Measurements from ENCODE around the gene OR10H3.
"Not testable (repeated sequence)": the region's sequence is repeated elsewhere in the genome, so short reads cannot be mapped to it uniquely, and the experiment has no call there.

Gene OR10H3

GRCh38 chr19:15740785-15741184 lies 3.0 kb downstream of the OR10H3 start:
- ChIA-PET POLR2A (no interaction called here), CTCF (no interaction called here)
- DNase-seq (ENCODE audit: extremely low spot score), result no peak

GRCh38 chr19:15748239-15748638 lies 10.5 kb downstream of the OR10H3 start:
- POLR2A ChIA-PET, result no interaction called here
- no peak for DNase-seq (ENCODE audit: extremely low spot score)
- TF ChIP-seq FOXM1 (IDR thresholded peaks at IDR 0.05; ENCODE audit: borderline replicate concordance) (no peak), L3MBTL2 (conservative IDR thresholded peaks at IDR 0.05) (no peak)
- CTCF ChIA-PET, result no interaction called here

More at GRCh38 chr19:15740785-15741184, 3.0 kb downstream of the OR10H3 start:
- TF ChIP-seq LEF1 (IDR thresholded peaks at IDR 0.05; ENCODE audit: borderline replicate concordance), result no peak
- TF ChIP-seq SP1 (IDR thresholded peaks at IDR 0.05), result no peak
- TF ChIP-seq CTBP1 (IDR thresholded peaks at IDR 0.05; ENCODE audit: borderline replicate concordance), result no peak
- no peak for TF ChIP-seq HDGF (IDR thresholded peaks at IDR 0.05; ENCODE audit: borderline replicate concordance)
- no peak for TF ChIP-seq TARDBP (IDR thresholded peaks at IDR 0.05)
- no peak for TF ChIP-seq BHLHE40 (IDR thresholded peaks at IDR 0.05; ENCODE audit: borderline replicate concordance)
- TF ChIP-seq ELF4 (IDR thresholded peaks at IDR 0.05), result no peak
- no peak for TF ChIP-seq NFRKB (IDR thresholded peaks at IDR 0.05)
- no peak for TF ChIP-seq ARNT (IDR thresholded peaks at IDR 0.05)
- TF ChIP-seq ZNF384 (IDR thresholded peaks at IDR 0.05), result no peak
- TF ChIP-seq PKNOX1 (IDR thresholded peaks at IDR 0.05), result no peak
- TF ChIP-seq SUZ12 (IDR thresholded peaks at IDR 0.05), result no peak

GRCh38 chr19:15758379-15758778 lies 20.6 kb downstream of the OR10H3 start:
- POLR2A ChIA-PET, result no interaction called here
- CTCF ChIA-PET, result no interaction called here
- DNase-seq (ENCODE audit: extremely low spot score), result no peak
- TF ChIP-seq SUZ12 (IDR thresholded peaks at IDR 0.05), result no peak
- TF ChIP-seq L3MBTL2 (conservative IDR thresholded peaks at IDR 0.05), result no peak
- no peak for TF ChIP-seq ARNT (IDR thresholded peaks at IDR 0.05)
- TF ChIP-seq FOXK2 (IDR thresholded peaks at IDR 0.05), result no peak
- TF ChIP-seq ZNF384 (IDR thresholded peaks at IDR 0.05), result no peak
- no peak for TF ChIP-seq FOXA1 (IDR thresholded peaks at IDR 0.05)
- no peak for TF ChIP-seq NFRKB (IDR thresholded peaks at IDR 0.05)
- TF ChIP-seq SP1 (IDR thresholded peaks at IDR 0.05), result no peak
- TF ChIP-seq HDGF (IDR thresholded peaks at IDR 0.05; ENCODE audit: borderline replicate concordance), result no peak
- TF ChIP-seq ELF4 (IDR thresholded peaks at IDR 0.05), result no peak
- no peak for TF ChIP-seq CTBP1 (IDR thresholded peaks at IDR 0.05; ENCODE audit: borderline replicate concordance)
- TF ChIP-seq TARDBP (IDR thresholded peaks at IDR 0.05), result no peak
- TF ChIP-seq FOXM1 (IDR thresholded peaks at IDR 0.05; ENCODE audit: borderline replicate concordance), result no peak
- no peak for TF ChIP-seq BHLHE40 (IDR thresholded peaks at IDR 0.05; ENCODE audit: borderline replicate concordance)
- TF ChIP-seq LEF1 (IDR thresholded peaks at IDR 0.05; ENCODE audit: borderline replicate concordance), result no peak
- no peak for TF ChIP-seq PKNOX1 (IDR thresholded peaks at IDR 0.05)

DNA sequence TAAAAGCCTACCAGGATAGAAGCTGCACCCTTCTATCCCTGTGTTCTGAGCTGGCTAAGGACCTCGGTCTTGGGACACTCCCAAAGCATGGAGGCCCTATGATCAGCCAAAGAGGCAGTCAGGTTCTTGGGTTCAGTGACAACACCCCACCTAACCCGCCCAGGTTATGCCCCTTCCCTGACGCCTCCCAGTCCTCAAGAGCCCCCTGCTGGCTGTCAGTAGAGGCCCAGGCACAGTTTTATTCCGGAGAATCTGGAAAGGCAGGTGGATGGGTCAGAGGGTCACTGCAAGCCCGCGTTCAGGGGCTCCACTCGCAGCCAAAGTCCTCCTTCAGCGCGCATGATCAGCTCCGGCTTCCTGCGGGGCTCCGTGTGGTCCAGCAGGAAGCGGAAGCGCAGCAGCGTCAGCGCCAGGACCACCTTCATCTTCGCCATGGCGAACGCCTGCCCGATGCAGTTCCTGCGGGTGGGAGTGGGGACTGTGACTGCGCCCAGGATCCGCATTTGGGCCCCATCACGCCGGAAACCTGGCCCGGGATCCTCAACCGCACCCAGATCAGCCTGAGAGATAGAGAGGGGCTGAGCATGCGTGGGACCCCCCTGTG lies 22.3 kb downstream of the OR10H3 start:
- CTCF ChIA-PET, result no interaction called here
- TF ChIP-seq HDGF (IDR thresholded peaks at IDR 0.05; ENCODE audit: borderline replicate concordance) (no peak), ARNT (IDR thresholded peaks at IDR 0.05) (no peak), NFRKB (IDR thresholded peaks at IDR 0.05) (no peak), TARDBP (IDR thresholded peaks at IDR 0.05) (no peak), SP1 (IDR thresholded peaks at IDR 0.05) (no peak), BHLHE40 (IDR thresholded peaks at IDR 0.05; ENCODE audit: borderline replicate concordance) (no peak), ELF4 (IDR thresholded peaks at IDR 0.05) (no peak), FOXK2 (IDR thresholded peaks at IDR 0.05) (no peak), ZNF384 (IDR thresholded peaks at IDR 0.05) (no peak), FOXA1 (IDR thresholded peaks at IDR 0.05) (no peak), CTBP1 (IDR thresholded peaks at IDR 0.05; ENCODE audit: borderline replicate concordance) (no peak), PKNOX1 (IDR thresholded peaks at IDR 0.05) (no peak), SUZ12 (IDR thresholded peaks at IDR 0.05) (no peak), LEF1 (IDR thresholded peaks at IDR 0.05; ENCODE audit: borderline replicate concordance) (no peak), L3MBTL2 (conservative IDR thresholded peaks at IDR 0.05) (no peak), FOXM1 (IDR thresholded peaks at IDR 0.05; ENCODE audit: borderline replicate concordance) (no peak)
- POLR2A ChIA-PET, result no interaction called here
- DNase-seq (ENCODE audit: extremely low spot score), result no peak

GRCh38 chr19:15769586-15769985 lies 31.8 kb downstream of the OR10H3 start:
- TF ChIP-seq HDGF (IDR thresholded peaks at IDR 0.05; ENCODE audit: borderline replicate concordance) (no peak), FOXM1 (IDR thresholded peaks at IDR 0.05; ENCODE audit: borderline replicate concordance) (no peak), FOXA1 (IDR thresholded peaks at IDR 0.05) (no peak), ZNF384 (IDR thresholded peaks at IDR 0.05) (no peak), CTBP1 (IDR thresholded peaks at IDR 0.05; ENCODE audit: borderline replicate concordance) (no peak), SUZ12 (IDR thresholded peaks at IDR 0.05) (no peak), ELF4 (IDR thresholded peaks at IDR 0.05) (no peak), NFRKB (IDR thresholded peaks at IDR 0.05) (no peak), TARDBP (IDR thresholded peaks at IDR 0.05) (no peak), LEF1 (IDR thresholded peaks at IDR 0.05; ENCODE audit: borderline replicate concordance) (no peak), ARNT (IDR thresholded peaks at IDR 0.05) (no peak)
- DNase-seq (ENCODE audit: extremely low spot score), result no peak
- ChIA-PET POLR2A (no interaction called here), CTCF (no interaction called here)

GRCh38 chr19:15774159-15774558 lies 36.4 kb downstream of the OR10H3 start:
- CTCF ChIA-PET; POLR2A ChIA-PET; DNase-seq (ENCODE audit: extremely low spot score): not testable (repeated sequence)
